Calu3 (cell line): ENCODE measurements around the gene KRT81. TPM values are rescaled to one million over a fixed set of nuclear protein-coding genes. Genes with fewer than 3 reads are reported as not detected.
A peak's percentile ranks its signal among the peaks of the same experiment; 100 is the strongest.

Experiments used
- BruUV-seq: library from RNA; stranded (reverse); fragments of 400-500 nt; replicated peaks from 2 replicates; lab custom pipeline; 2021; lab: Mats Ljungman, UMichigan
- CTCF ChIA-PET: fragments of 300-600 bp; sonication (Branson Sonifier 250); formaldehyde crosslinking; loops from one replicate; lab custom pipeline; 2022; ENCODE audit warnings: antibody characterized with exemption; lab: Charles Lee
- DNase-seq: peaks from one replicate; pipeline ENCODE4 v3.0.0; 2022
- H3K27ac Mint-ChIP-seq: one replicate; pipeline ENCODE4 v1.8.0; 2022; ENCODE audit warnings: mixed read lengths; ENCODE audit not compliant: unreplicated experiment
- H3K27me3 Mint-ChIP-seq: one replicate; pipeline ENCODE4 v1.8.0; 2022; ENCODE audit warnings: mixed read lengths; ENCODE audit not compliant: unreplicated experiment
- H3K36me3 Mint-ChIP-seq: one replicate; pipeline ENCODE4 v1.8.0; 2022; ENCODE audit warnings: mild to moderate bottlenecking, moderate library complexity, mixed read lengths; ENCODE audit not compliant: insufficient read depth, unreplicated experiment
- H3K4me1 Mint-ChIP-seq: one replicate; pipeline ENCODE4 v1.8.0; 2022; ENCODE audit warnings: mild to moderate bottlenecking, low read depth, mixed read lengths; ENCODE audit not compliant: unreplicated experiment
- H3K4me3 Mint-ChIP-seq: one replicate; pipeline ENCODE4 v1.8.0; 2022; ENCODE audit warnings: mild to moderate bottlenecking, low read depth, moderate library complexity, mixed read lengths; ENCODE audit not compliant: unreplicated experiment
- H3K9me3 Mint-ChIP-seq: one replicate; pipeline ENCODE4 v1.8.0; 2022; ENCODE audit warnings: low read depth, mixed read lengths; ENCODE audit not compliant: unreplicated experiment
- intact Hi-C: fragments of 100-400 bp; cut with micrococcal nuclease; formaldehyde crosslinking; loops from one replicate; pipeline ENCODE4 v1.10.0; 2022; ENCODE audit not compliant: unreplicated experiment
- total RNA-seq: library from RNA; stranded (reverse); gene quantifications from 2 replicates; pipeline ENCODE4 v1.2.3, GENCODE V29; 2022
- TF ChIP-seq, protein P1 (sequence below): fragments of 200-600 bp; IDR thresholded peaks from one replicate; pipeline ENCODE4 v1.8.0; 2022; ENCODE audit warnings: antibody characterized with exemption; ENCODE audit not compliant: unreplicated experiment

KRT81 gene
- total RNA-seq, 1 experiment from 2014 or later: 0.28 TPM

DNA sequence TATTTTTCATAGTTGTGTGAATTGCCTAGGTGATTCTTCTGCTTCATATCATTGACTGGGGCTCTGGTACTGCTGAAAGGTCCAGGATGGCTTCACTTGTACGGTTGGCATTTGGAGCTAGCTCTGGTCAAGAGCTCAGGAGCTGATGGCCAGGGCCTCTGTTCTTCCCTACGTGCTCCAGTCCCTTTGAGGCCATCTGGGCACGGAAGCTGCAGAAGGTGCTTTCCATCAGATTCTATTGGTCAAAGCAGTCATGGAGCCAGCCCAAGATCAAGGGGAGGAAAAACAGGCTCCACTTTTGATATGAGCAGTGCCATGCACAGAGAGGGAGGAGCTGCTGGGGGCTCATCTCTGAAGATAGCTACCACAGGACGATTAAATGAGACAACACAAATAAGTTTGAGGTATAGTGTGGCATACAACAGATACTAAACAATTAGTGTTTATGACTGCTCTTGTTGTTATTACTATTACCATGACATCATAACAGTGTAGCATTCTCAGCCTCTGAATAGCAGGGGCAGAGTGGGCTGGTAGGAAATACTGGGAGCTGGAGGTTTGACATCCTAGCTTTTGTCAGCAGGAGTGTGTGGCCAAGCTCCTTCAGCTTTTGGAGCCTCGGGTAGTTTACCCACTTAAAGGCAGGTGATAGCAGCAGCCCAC lies 19.4 kb upstream of the KRT81 start:
- peaks cover 6% of the 10 kb centered on the region for H3K36me3 Mint-ChIP-seq
- CTCF ChIA-PET: interaction anchor here (1.0 kb wide), 1 partner anchor 17 kb away, joined by 3 read pairs; no protein-coding TSS in a partner anchor
- no peaks in the 10 kb centered on the region for H3K9me3 Mint-ChIP-seq
- DNase-seq: no peak
- TF ChIP-seq, protein P1, sequence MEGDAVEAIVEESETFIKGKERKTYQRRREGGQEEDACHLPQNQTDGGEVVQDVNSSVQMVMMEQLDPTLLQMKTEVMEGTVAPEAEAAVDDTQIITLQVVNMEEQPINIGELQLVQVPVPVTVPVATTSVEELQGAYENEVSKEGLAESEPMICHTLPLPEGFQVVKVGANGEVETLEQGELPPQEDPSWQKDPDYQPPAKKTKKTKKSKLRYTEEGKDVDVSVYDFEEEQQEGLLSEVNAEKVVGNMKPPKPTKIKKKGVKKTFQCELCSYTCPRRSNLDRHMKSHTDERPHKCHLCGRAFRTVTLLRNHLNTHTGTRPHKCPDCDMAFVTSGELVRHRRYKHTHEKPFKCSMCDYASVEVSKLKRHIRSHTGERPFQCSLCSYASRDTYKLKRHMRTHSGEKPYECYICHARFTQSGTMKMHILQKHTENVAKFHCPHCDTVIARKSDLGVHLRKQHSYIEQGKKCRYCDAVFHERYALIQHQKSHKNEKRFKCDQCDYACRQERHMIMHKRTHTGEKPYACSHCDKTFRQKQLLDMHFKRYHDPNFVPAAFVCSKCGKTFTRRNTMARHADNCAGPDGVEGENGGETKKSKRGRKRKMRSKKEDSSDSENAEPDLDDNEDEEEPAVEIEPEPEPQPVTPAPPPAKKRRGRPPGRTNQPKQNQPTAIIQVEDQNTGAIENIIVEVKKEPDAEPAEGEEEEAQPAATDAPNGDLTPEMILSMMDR: no peak
- intact Hi-C loops: no loop called here
- no peak overlapping the region for H3K27ac Mint-ChIP-seq
- peaks cover 19% of the 10 kb centered on the region for H3K27me3 Mint-ChIP-seq
- BruUV-seq: no TSS peak
- H3K4me3 Mint-ChIP-seq: no peak overlapping the region
- H3K4me1 Mint-ChIP-seq: peaks cover 33% of the 10 kb centered on the region

DNA sequence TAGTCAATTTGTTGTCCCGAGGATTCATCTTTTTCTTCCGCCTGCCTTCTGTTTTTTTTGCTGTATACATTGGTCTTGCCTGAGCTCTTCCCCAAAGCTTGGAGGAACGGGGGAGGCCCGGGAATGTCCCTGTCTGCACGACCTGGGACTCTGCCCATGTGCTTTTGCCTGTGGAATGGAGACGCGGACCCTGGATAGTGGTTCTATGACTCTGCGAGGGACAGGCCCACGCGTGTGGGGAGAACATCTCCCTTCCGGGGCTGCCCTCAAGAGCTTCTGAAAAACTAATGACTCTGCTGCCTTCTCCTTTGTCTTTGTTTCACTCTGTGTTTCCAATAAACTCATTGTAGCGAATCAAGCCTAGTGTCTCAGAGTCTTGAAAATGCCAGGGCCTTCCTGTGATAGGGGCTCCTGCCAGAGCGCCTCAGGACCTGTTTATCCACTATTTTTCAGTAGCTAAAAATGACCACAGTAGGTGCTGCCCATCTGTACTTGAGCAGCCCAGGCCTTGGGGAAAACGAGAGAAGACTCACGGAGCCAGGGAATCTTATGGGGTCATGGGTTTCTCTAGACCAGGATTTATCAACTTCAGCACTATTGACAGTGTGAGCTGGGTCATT lies 17.6 kb upstream of the KRT81 start:
- no peaks in the 10 kb centered on the region for H3K9me3 Mint-ChIP-seq
- TF ChIP-seq, protein P1: no peak
- intact Hi-C loops: no loop called here
- peaks cover 6% of the 10 kb centered on the region for H3K36me3 Mint-ChIP-seq
- CTCF ChIA-PET: interaction anchor here (1.4 kb wide), 2 partner anchors 10 to 18 kb away, joined by 5 to 6 read pairs; no protein-coding TSS in a partner anchor
- no TSS peak for BruUV-seq
- H3K27me3 Mint-ChIP-seq: peaks cover 19% of the 10 kb centered on the region
- H3K4me1 Mint-ChIP-seq: peaks cover 46% of the 10 kb centered on the region
- peak overlapping the region; percentile 84 for H3K4me3 Mint-ChIP-seq
- DNase-seq: no peak
- peak overlapping the region; percentile 16 for H3K27ac Mint-ChIP-seq

DNA sequence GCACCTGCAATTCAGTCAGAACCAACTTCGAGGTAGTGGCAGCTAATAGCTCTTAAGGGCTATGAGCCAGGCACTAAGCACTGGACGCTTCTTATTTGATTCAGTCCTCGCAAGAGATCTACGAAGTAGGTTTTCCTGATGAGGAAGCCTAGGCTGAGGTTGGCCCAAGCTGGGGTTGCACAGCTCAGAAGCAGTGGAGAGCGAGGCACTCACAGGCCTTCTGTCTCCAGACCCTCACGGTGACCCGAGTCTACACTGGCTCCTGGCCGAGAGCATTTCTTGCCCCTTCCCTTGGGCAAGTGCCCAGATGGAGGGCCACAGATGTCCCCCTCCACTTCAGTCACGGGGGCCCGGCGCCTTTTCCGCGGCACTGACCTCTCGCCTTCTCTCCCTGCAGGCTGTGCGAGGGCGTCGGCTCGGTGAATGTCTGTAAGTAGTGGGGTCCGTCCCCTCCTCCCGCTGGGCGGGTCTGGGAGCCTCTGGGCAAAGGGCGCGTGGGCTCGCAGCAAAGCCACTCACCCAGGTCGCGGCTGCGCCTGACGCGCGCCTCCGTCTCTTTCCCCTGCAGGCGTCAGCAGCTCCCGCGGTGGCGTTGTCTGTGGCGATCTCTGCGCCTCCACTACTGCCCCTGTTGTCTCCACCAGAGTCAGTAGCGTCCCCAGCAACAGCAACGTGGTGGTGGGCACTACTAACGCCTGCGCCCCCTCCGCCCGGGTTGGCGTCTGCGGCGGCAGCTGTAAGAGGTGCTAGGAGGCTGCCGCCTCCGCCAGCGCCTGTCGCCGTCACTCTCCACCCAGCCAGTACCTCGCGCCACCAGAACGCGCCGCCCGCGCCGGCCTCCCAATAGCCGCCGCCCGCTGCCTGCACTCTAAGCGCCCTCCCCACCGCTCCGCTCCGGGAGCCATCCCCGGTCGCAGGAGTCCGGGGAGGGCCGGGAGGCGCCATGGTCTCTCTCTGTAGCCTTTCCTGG lies 16.8 kb upstream of the KRT81 start:
- H3K4me1 Mint-ChIP-seq: peaks cover 42% of the 10 kb centered on the region
- peaks cover 6% of the 10 kb centered on the region for H3K36me3 Mint-ChIP-seq
- peak overlapping the region; percentile 84 for H3K4me3 Mint-ChIP-seq
- intact Hi-C loops: no loop called here
- H3K27me3 Mint-ChIP-seq: peaks cover 13% of the 10 kb centered on the region
- H3K9me3 Mint-ChIP-seq: no peaks in the 10 kb centered on the region
- no TSS peak for BruUV-seq
- peak overlapping the region; percentile 42 for H3K27ac Mint-ChIP-seq
- DNase-seq: peak; percentile 75
- CTCF ChIA-PET: interaction anchor here (1.3 to 1.4 kb wide), 3 partner anchors 11 to 28 kb away, joined by 3 to 6 read pairs (median 5); no protein-coding TSS in a partner anchor
- TF ChIP-seq, protein P1: no peak

DNA sequence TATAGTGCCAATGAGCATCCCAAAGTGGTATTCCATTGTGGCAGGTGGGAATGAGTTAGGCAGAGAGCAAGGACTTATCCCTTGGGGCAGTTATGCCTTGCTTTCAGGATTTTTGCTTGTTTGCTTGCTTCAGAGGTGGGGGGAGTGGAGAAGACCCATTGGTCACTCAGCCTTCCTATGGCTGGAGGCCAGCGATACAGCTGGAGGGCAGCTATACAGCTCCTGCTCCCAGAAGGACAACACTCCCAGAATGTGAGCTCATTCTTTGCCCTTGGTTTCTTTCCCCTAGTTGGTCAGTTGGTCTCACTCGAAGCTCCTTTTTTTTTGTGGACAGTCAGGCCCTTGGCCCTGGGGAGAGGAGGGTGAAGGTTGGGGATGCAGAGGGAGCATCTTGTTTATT lies 15.4 kb upstream of the KRT81 start:
- H3K27me3 Mint-ChIP-seq: no peaks in the 10 kb centered on the region
- peaks cover 6% of the 10 kb centered on the region for H3K36me3 Mint-ChIP-seq
- CTCF ChIA-PET: no interaction called here
- TF ChIP-seq, protein P1: no peak
- intact Hi-C loops: no loop called here
- no peak for DNase-seq
- H3K4me1 Mint-ChIP-seq: peaks cover 31% of the 10 kb centered on the region
- H3K4me3 Mint-ChIP-seq: no peak overlapping the region
- no peak overlapping the region for H3K27ac Mint-ChIP-seq
- TSS peak; percentile 46 for BruUV-seq
- H3K9me3 Mint-ChIP-seq: no peaks in the 10 kb centered on the region
